BE2C (cell line): ENCODE data around the gene RPL18A. TPM values are rescaled to one million over a fixed set of nuclear protein-coding genes. Genes with fewer than 3 reads are reported as not detected.

Source experiments
- DNase-seq: peaks from one replicate; pipeline ENCODE4 v3.0.0-alpha.2; 2020
- H3K27me3 ChIP-seq: fragments of 250-450 bp; sonication (Bioruptor Pico); 2 replicates; pipeline ENCODE4 v1.5.1; 2020; ENCODE audit warnings: mild to moderate bottlenecking
- H3K36me3 ChIP-seq: fragments of 250-450 bp; sonication (Bioruptor Pico); 2 replicates; pipeline ENCODE4 v1.5.1; 2020; ENCODE audit warnings: mild to moderate bottlenecking
- H3K4me1 ChIP-seq: fragments of 250-450 bp; sonication (Bioruptor Pico); 2 replicates; pipeline ENCODE4 v1.5.1; 2020
- H3K4me3 ChIP-seq: 2 replicates; pipeline ENCODE4 v1.5.1; 2011; ENCODE audit warnings: low read depth, low read length
- H3K9me3 ChIP-seq: fragments of 250-450 bp; sonication (Bioruptor Pico); 2 replicates; pipeline ENCODE4 v1.5.1; 2020
- polyA plus RNA-seq: library from polyadenylated mRNA; unstranded; fragments of >200 nt; gene quantifications from one replicate; pipeline ENCODE4 v1.2.1, GENCODE V29; 2012; ENCODE audit warnings: low read depth, missing spikeins; ENCODE audit not compliant: insufficient read length, insufficient read depth
- TF ChIP-seq, protein P1 (sequence below): IDR thresholded peaks from 2 replicates; pipeline ENCODE4 v1.5.1; 2012; ENCODE audit warnings: mild to moderate bottlenecking, low read depth, low read length

The RPL18A gene
- polyA plus RNA-seq, result 4,052 TPM

- H3K27me3 ChIP-seq, result no peaks in the 10 kb centered on the region
- DNase-seq, result peak; percentile 99
- TF ChIP-seq, protein P1, sequence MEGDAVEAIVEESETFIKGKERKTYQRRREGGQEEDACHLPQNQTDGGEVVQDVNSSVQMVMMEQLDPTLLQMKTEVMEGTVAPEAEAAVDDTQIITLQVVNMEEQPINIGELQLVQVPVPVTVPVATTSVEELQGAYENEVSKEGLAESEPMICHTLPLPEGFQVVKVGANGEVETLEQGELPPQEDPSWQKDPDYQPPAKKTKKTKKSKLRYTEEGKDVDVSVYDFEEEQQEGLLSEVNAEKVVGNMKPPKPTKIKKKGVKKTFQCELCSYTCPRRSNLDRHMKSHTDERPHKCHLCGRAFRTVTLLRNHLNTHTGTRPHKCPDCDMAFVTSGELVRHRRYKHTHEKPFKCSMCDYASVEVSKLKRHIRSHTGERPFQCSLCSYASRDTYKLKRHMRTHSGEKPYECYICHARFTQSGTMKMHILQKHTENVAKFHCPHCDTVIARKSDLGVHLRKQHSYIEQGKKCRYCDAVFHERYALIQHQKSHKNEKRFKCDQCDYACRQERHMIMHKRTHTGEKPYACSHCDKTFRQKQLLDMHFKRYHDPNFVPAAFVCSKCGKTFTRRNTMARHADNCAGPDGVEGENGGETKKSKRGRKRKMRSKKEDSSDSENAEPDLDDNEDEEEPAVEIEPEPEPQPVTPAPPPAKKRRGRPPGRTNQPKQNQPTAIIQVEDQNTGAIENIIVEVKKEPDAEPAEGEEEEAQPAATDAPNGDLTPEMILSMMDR, result peak; percentile 87
- H3K9me3 ChIP-seq, result no peaks in the 10 kb centered on the region
- no peaks in the 10 kb centered on the region for H3K4me1 ChIP-seq
- H3K36me3 ChIP-seq, result peaks cover 48% of the 10 kb centered on the region
- peak within 1 kb of the TSS; percentile 81 for H3K4me3 ChIP-seq
Measured at GRCh38 chr19:17859533-17860330, at the start of gene RPL18A. TSS of gene RPL18A (plus strand) at chr19:17859910. CDS start at chr19:17859957, 47 bp downstream.

- TF ChIP-seq, protein P1, result no peak
- Histone ChIP-seq H3K4me1 (no peaks in the 10 kb centered on the region), H3K36me3 (no peaks in the 10 kb centered on the region), H3K27me3 (no peaks in the 10 kb centered on the region), H3K4me3 (no peak overlapping the region), H3K9me3 (no peaks in the 10 kb centered on the region)
- no peak for DNase-seq
Measured at GRCh38 chr19:17811103-17811502, 48.6 kb upstream of the RPL18A start.

- TF ChIP-seq, protein P1, result no peak
- H3K4me3 ChIP-seq, result no peak overlapping the region
- DNase-seq, result no peak
- no peaks in the 10 kb centered on the region for H3K36me3 ChIP-seq
- no peaks in the 10 kb centered on the region for H3K4me1 ChIP-seq
- H3K27me3 ChIP-seq, result no peaks in the 10 kb centered on the region
- no peaks in the 10 kb centered on the region; the same call in 1 of the 2 replicates for H3K9me3 ChIP-seq
Measured at GRCh38 chr19:17811681-17812080, 48.0 kb upstream of the RPL18A start.

DNA sequence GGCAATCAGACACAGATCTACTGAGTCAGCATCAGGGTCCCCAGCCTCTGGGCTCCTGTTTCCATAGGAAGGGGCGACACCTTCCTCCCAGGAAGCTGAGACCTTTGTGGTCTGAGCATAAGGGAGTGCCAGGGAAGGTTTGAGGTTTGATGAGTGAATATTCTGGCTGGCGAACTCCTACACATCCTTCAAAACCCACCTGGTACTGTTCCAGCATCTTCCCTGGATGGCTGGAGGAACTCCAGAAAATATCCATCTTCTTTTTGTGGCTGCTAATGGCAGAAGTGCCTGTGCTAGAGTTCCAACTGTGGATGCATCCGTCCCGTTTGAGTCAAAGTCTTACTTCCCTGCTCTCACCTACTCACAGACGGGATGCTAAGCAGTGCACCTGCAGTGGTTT is 47.6 kb upstream of the RPL18A start:
- H3K4me3 ChIP-seq, result no peak overlapping the region
- H3K9me3 ChIP-seq, result no peaks in the 10 kb centered on the region; the same call in 1 of the 2 replicates
- TF ChIP-seq, protein P1, result no peak
- no peaks in the 10 kb centered on the region for H3K27me3 ChIP-seq
- no peaks in the 10 kb centered on the region for H3K36me3 ChIP-seq
- DNase-seq, result no peak
- H3K4me1 ChIP-seq, result no peaks in the 10 kb centered on the region

DNA sequence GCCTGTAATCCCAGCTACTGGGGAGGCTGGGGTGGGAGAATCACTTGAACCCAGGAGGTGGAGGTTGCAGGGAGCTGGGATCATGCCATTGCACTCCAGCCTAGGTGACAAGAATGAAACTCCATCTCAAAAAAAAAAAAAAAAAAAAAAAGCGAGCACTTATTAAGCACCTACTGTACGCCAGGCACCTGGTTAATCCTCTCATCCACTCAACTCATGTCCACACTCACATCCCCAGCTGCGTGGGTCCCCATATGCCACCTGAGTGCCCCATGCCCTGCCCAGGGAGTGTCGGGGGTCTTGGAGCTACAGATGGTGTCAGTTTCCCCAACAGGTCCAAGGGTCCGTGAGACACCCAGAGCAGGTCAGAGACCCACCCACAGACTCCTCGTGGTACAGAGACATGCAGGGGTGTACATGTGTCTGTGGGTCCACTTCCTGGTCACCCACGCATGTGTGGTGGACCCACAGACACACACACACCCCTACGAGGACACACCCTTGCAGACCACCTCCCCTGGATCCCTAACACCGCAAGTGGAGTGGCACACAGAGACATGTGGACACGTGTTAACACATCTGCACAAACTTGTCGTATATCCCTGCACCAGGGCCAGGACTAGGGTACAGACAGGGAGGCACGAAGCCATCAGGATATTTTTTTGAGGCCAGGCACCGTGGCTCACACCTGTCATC is 41.9 kb upstream of the RPL18A start:
- TF ChIP-seq, protein P1, result no peak
- H3K4me3 ChIP-seq, result no peak overlapping the region
- no peaks in the 10 kb centered on the region for H3K4me1 ChIP-seq
- DNase-seq, result no peak
- H3K9me3 ChIP-seq, result no peaks in the 10 kb centered on the region; the same call in 1 of the 2 replicates
- H3K36me3 ChIP-seq, result no peaks in the 10 kb centered on the region
- H3K27me3 ChIP-seq, result no peaks in the 10 kb centered on the region
